ENCODE results near the gene EIPR1. TPM values are rescaled to one million over a fixed set of nuclear protein-coding genes. Genes with fewer than 3 reads are reported as not detected.

EIPR1 gene
- total and polyA plus RNA-seq, 2 of the 4 experiments (the other 2 are of a cell fraction): 46.5 to 67.4 TPM

- H3K27me3 ChIP-seq (ENCODE audit: control insufficient read depth, insufficient read depth, low read length): no peaks in the 10 kb centered on the region
- H3K9me1 ChIP-seq (ENCODE audit: insufficient read depth, low read length): no peaks in the 10 kb centered on the region
- no peak overlapping the region for H2AK5ac ChIP-seq (ENCODE audit: low read depth, low read length)
- H3K4me2 ChIP-seq (ENCODE audit: low read depth, low read length): no peak overlapping the region
- intact Hi-C loops (cut with micrococcal nuclease): no loop called here
- DNase-seq (no peak), ATAC-seq (ENCODE audit: low read depth) (no peak)
- TF ChIP-seq POLR2A (IDR thresholded peaks at IDR 0.05; ENCODE audit: low read depth, low read length): no peak
- TF ChIP-seq BHLHE40 (IDR thresholded peaks at IDR 0.05; ENCODE audit: low read depth, low read length): no peak
- TF ChIP-seq MAFK (IDR thresholded peaks at IDR 0.05; ENCODE audit: low read depth, low read length): no peak
- no peak for TF ChIP-seq RFX5 (IDR thresholded peaks at IDR 0.05; ENCODE audit: low read depth, low read length)
- no peak for TF ChIP-seq CTCF (conservative IDR thresholded peaks at IDR 0.05; ENCODE audit: low read depth, low read length)
- TF ChIP-seq ELK1 (IDR thresholded peaks at IDR 0.05; ENCODE audit: borderline replicate concordance, low read depth, low read length): no peak
- no peak for TF ChIP-seq CEBPB (IDR thresholded peaks at IDR 0.05; ENCODE audit: low read depth, low read length)
- no peak for TF ChIP-seq USF2 (IDR thresholded peaks at IDR 0.05; ENCODE audit: low read depth, low read length)
- TF ChIP-seq NFE2L2 (IDR thresholded peaks at IDR 0.05; ENCODE audit: low read depth, low read length): no peak
- no peak for TF ChIP-seq RAD21 (IDR thresholded peaks at IDR 0.05; ENCODE audit: low read length)
- TF ChIP-seq SMC3 (IDR thresholded peaks at IDR 0.05; ENCODE audit: low read depth, low read length): no peak
- TF ChIP-seq MXI1 (IDR thresholded peaks at IDR 0.05; ENCODE audit: borderline replicate concordance, low read depth, low read length): no peak
- H2BK120ac ChIP-seq (ENCODE audit: low read depth, low read length): no peak overlapping the region
- no peak overlapping the region for H3K18ac ChIP-seq (ENCODE audit: low read depth, low read length)
- WGBS, 2 experiments (ENCODE audit: extremely low coverage in 2 of 2, insufficient read length in 1 of 2): no CpG with 5 or more reads among the region's 7 CpGs
- no peak overlapping the region for H3K23ac ChIP-seq (ENCODE audit: low read depth, low read length)
- no TSS peak for BruUV-seq (replicated peaks)
- no peak overlapping the region for H3K27ac ChIP-seq (ENCODE audit: insufficient read depth, low read length)
- no peak overlapping the region for H2AFZ ChIP-seq (replicated peaks; ENCODE audit: low read length, poor library complexity)
- H3K14ac ChIP-seq (replicated peaks; ENCODE audit: low read depth, low read length): no peak overlapping the region
- no peaks in the 10 kb centered on the region for H3K36me3 ChIP-seq (ENCODE audit: control insufficient read depth, insufficient read depth, low read length)
- no peaks in the 10 kb centered on the region for H3K9me3 ChIP-seq (ENCODE audit: control insufficient read depth, insufficient read depth, low read length)
- CTCF ChIA-PET: no interaction called here
- H2BK5ac ChIP-seq (ENCODE audit: low read depth, low read length, poor library complexity, severe bottlenecking): no peak overlapping the region
- H2AK9ac ChIP-seq (replicated peaks; ENCODE audit: low read depth, low read length, poor library complexity): no peak overlapping the region
- no peak overlapping the region for H4K91ac ChIP-seq (ENCODE audit: insufficient read depth, low read depth, low read length)
- POLR2A ChIA-PET (ENCODE audit: unreplicated experiment): no interaction called here
- no peak overlapping the region for H3K4me3 ChIP-seq (ENCODE audit: insufficient read depth, low read depth, low read length)
- H3K56ac ChIP-seq (ENCODE audit: extremely low read depth, insufficient read depth, low read length): no peak overlapping the region
- in situ Hi-C loops (cut with MboI; ENCODE audit: low sequenced_read_pairs): no loop called here
- no peaks in the 10 kb centered on the region for H4K20me1 ChIP-seq (ENCODE audit: insufficient read depth, low read length)
- no peak overlapping the region for H4K8ac ChIP-seq (ENCODE audit: low read depth in 2 of 2, low read length in 2 of 2)
- no peak overlapping the region for H3K9ac ChIP-seq (ENCODE audit: low read depth, low read length)
- H3K79me1 ChIP-seq (ENCODE audit: low read depth in 1 of 2, low read length in 2 of 2): peaks cover 0 to 8% of the 10 kb centered on the region in 2 experiments; a peak in 2 of 4 replicates
- no peak overlapping the region for H2BK20ac ChIP-seq (ENCODE audit: low read depth, low read length)
- dilution Hi-C loops (cut with HindIII; ENCODE audit: low sequenced_read_pairs, unreplicated experiment): no loop called here
- no peak overlapping the region for H2BK15ac ChIP-seq (ENCODE audit: low read depth, low read length)
- no peak overlapping the region for H4K5ac ChIP-seq (ENCODE audit: low read depth, low read length)
- no peak overlapping the region for H3K4ac ChIP-seq (ENCODE audit: low read depth, low read length)
- no peaks in the 10 kb centered on the region for H3K4me1 ChIP-seq (ENCODE audit: control insufficient read depth, insufficient read depth, low read length)
Measured at GRCh38 chr2:3298191-3298590, 79.4 kb downstream of the EIPR1 start.

Data from IMR-90 (cell line).